Neural progenitor cell (in vitro differentiated cells): Measurements from ENCODE around the gene GNPAT.

ENCODE experiments used
- CTCF ChIP-seq: fragments of 200-600 bp; sonication (generic); IDR thresholded peaks from 2 replicates; pipeline ENCODE4 v1.5.1; 2017; ENCODE audit warnings: antibody characterized with exemption, mild to moderate bottlenecking
- EZH2 ChIP-seq: fragments of 200-600 bp; sonication (generic); IDR thresholded peaks from 2 replicates; pipeline ENCODE4 v1.6.1; 2017; ENCODE audit warnings: antibody characterized with exemption, mild to moderate bottlenecking, moderate library complexity
- EZH2phosphoT487 ChIP-seq: fragments of 200-600 bp; sonication (generic); IDR thresholded peaks from 2 replicates; pipeline ENCODE4 v1.6.1; 2017; ENCODE audit warnings: antibody characterized with exemption

DNA sequence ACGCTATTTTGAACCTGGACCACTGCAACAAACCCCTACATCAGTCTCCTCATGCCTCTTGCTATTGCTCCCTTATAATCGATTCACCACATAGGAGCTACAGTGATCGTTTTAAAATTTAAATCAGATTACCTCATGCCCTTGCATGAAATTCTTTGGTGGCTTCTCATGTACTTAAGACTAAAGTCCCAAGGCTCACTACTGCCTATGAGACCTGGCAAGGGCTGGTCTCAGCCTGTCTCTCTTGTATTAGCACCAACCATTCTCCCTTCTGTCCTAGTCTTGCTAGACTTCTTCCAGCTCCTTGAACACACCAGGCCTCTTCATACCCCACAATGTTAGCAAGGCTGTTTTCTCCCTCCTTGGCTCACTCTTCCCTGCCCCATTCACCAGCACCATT is 6.5 kb upstream of the GNPAT start:
- TF ChIP-seq CTCF (no peak), EZH2 (no peak), EZH2phosphoT487 (no peak)
